GM12878 (cell line): ENCODE data around the gene POMC. TPM values are rescaled to one million over a fixed set of nuclear protein-coding genes. Genes with fewer than 3 reads are reported as not detected.
"Not testable (repeated sequence)": the region's sequence is repeated elsewhere in the genome, so short reads cannot be mapped to it uniquely, and the experiment has no call there.

Source experiments
- ATAC-seq: fragments of 200-7000 bp; cut with Tn5 transposase; 3 replicates; pipeline ENCODE4 v1.9.1; 2020; ENCODE audit warnings: mild to moderate bottlenecking, moderate library complexity
- BruUV-seq: library from RNA; stranded (reverse); fragments of 400-500 nt; replicated peaks from 2 replicates; lab custom pipeline; 2021; lab: Mats Ljungman, UMichigan
- CTCF ChIA-PET: fragments of 300-600 bp; sonication (Branson Sonifier 250); formaldehyde crosslinking; extraction: SDS; loops from one replicate; lab custom pipeline; 2021; ENCODE audit warnings: inconsistent platforms; lab: Yijun Ruan, JAX
- POLR2A ChIA-PET: fragments of 350-600 bp; formaldehyde crosslinking; extraction: SDS; loops from one replicate; lab custom pipeline; 2021; ENCODE audit warnings: inconsistent platforms; lab: Charles Lee
- RAD21 ChIA-PET: fragments of 300-600 bp; sonication (Branson Sonifier 250); formaldehyde crosslinking; loops from one replicate; lab custom pipeline; 2023; ENCODE audit warnings: antibody characterized with exemption; ENCODE audit not compliant: unreplicated experiment; lab: Charles Lee
- SMC1A ChIA-PET: fragments of 300-600 bp; sonication (Branson Sonifier 250); formaldehyde crosslinking; loops from one replicate; lab custom pipeline; 2023; ENCODE audit not compliant: unreplicated experiment, uncharacterized antibody; lab: Charles Lee
- DNase-seq: peaks from one replicate; pipeline ENCODE4 v3.0.0-alpha.2; 2011; ENCODE audit warnings: low read depth, low spot score
- FAIRE-seq: peaks from 3 replicates; lab custom pipeline; 2011; peaks lifted over from hg19 to GRCh38; lab: Jason Lieb, UNC
- H2AFZ ChIP-seq: 2 replicates; pipeline ENCODE4 v1.6.0; 2011; ENCODE audit warnings: low read depth, low read length, control low read depth; ENCODE audit not compliant: control insufficient read depth
- H3K27ac ChIP-seq: 2 replicates; pipeline ENCODE4 v1.5.1; 2011; ENCODE audit warnings: control low read depth; ENCODE audit not compliant: control insufficient read depth, insufficient read depth
- H3K27me3 ChIP-seq, 2 experiments: replicated peaks in 1 of 2; 2 replicates each; pipeline versions ENCODE4 v1.6.0 to v1.6.1; 2011; ENCODE audit warnings: low read length in 1 of 2; ENCODE audit not compliant: control insufficient read depth in 2 of 2, insufficient read depth in 2 of 2
- H3K36me3 ChIP-seq, 2 experiments: 2 replicates each; pipeline ENCODE4 v1.5.1; 2011; ENCODE audit warnings: low read length in 1 of 2; ENCODE audit not compliant: control insufficient read depth in 2 of 2, insufficient read depth in 2 of 2
- H3K4me1 ChIP-seq: 2 replicates; pipeline ENCODE4 v1.6.1; 2011; ENCODE audit warnings: mild to moderate bottlenecking, low read length, moderate library complexity, mixed read lengths; ENCODE audit not compliant: control insufficient read depth, insufficient read depth
- H3K4me2 ChIP-seq: 2 replicates; pipeline ENCODE4 v1.6.0; 2011; ENCODE audit warnings: control low read depth; ENCODE audit not compliant: control insufficient read depth, insufficient read depth
- H3K4me3 ChIP-seq: fragments of 200-600 bp; sonication (generic); 2 replicates; pipeline ENCODE4 v1.5.1; 2016
- H3K79me2 ChIP-seq: 2 replicates; pipeline ENCODE4 v1.6.0; 2011; ENCODE audit warnings: low read length; ENCODE audit not compliant: control insufficient read depth, insufficient read depth
- H3K9ac ChIP-seq: 2 replicates; pipeline ENCODE4 v1.8.0; 2011; ENCODE audit warnings: low read length, control low read depth, mixed read lengths; ENCODE audit not compliant: control insufficient read depth, insufficient read depth
- H3K9me3 ChIP-seq: replicated peaks from 3 replicates; pipeline ENCODE4 v1.5.1; 2011; ENCODE audit warnings: mild to moderate bottlenecking, low read length; ENCODE audit not compliant: control insufficient read depth, insufficient read depth
- H4K20me1 ChIP-seq: 2 replicates; pipeline ENCODE4 v1.6.0; 2011; ENCODE audit not compliant: control insufficient read depth, insufficient read depth
- CTCF ChIP-seq, 3 experiments: IDR thresholded peaks in 2 of 3; conservative IDR thresholded peaks in 1 of 3; 2 replicates each; pipeline ENCODE4 v1.5.1; 2011; ENCODE audit warnings: low read depth in 3 of 3, low read length in 3 of 3, mild to moderate bottlenecking in 3 of 3, control low read depth in 2 of 3, moderate library complexity in 2 of 3, inconsistent platforms in 1 of 3, mixed read lengths in 1 of 3; ENCODE audit not compliant: control insufficient read depth in 2 of 3, insufficient read depth in 1 of 3; ENCODE audit errors: extremely low read depth in 1 of 3
- CUX1 ChIP-seq: IDR thresholded peaks from 2 replicates; pipeline ENCODE4 v1.6.1; 2012; ENCODE audit warnings: improper control_type of control experiment, low read depth, low read length; ENCODE audit not compliant: insufficient replicate concordance
- DPF2 ChIP-seq: fragments of 450-650 bp; IDR thresholded peaks from 2 replicates; pipeline ENCODE4 v1.6.1; 2017; ENCODE audit warnings: mild to moderate bottlenecking
- FOXK2 ChIP-seq: fragments of 450-650 bp; IDR thresholded peaks from 2 replicates; pipeline ENCODE4 v1.6.1; 2017; ENCODE audit warnings: mild to moderate bottlenecking, moderate library complexity
- WGBS: methylation state at CpG from one replicate; pipeline ENCODE4 v1.1.6; 2016; ENCODE audit warnings: low lambda C conversion rate; ENCODE audit not compliant: insufficient replicate concordance, insufficient coverage; ENCODE audit errors: missing lambda C conversion rate; 5-methylcytosine and 5-hydroxymethylcytosine counted together
- in situ Hi-C: fragments of 300-500 bp; cut with MboI; formaldehyde crosslinking; loops from 9 replicates; pipeline ENCODE4 v1.14.3; 2018; ENCODE audit warnings: mixed read lengths
- intact Hi-C: fragments of 100-400 bp; cut with micrococcal nuclease; formaldehyde crosslinking; loops from one replicate; pipeline ENCODE4 v1.14.2; 2022; ENCODE audit not compliant: unreplicated experiment
- polyA plus RNA-seq, 11 experiments: library from polyadenylated mRNA; depleted of rRNA in 4 of 11; unstranded in 6 of 11; stranded (reverse) in 5 of 11; fragments of >200 nt; fragmentation: Nextera tagmentation in 4 of 11; fragmentation: Illumina TruSeq in 1 of 11; extraction: Ambion mirVana in 4 of 11; extraction: Trizol in 1 of 11; gene quantifications; 1 replicate in 1 of 11; 2 replicates in 10 of 11; pipeline versions ENCODE4 v1.2.1 to v1.2.3, GENCODE V29; 2011 to 2016; ENCODE audit warnings: inconsistent platforms in 2 of 11, missing spikeins in 2 of 11, low read depth in 1 of 11
- total RNA-seq, 4 experiments: library from RNA; depleted of rRNA in 3 of 4; stranded (reverse); fragments of >200 nt in 3 of 4; fragmentation: Illumina TruSeq in 1 of 4; extraction: Trizol in 1 of 4; gene quantifications; 2 replicates each; pipeline versions ENCODE4 v1.2.1 to v1.2.3, GENCODE V29; 2013 to 2021
- TF ChIP-seq, protein P1 (sequence below): fragments of 450-650 bp; formaldehyde crosslinking; IDR thresholded peaks from 2 replicates; pipeline ENCODE4 v1.4.0; 2020; ENCODE audit warnings: mild to moderate bottlenecking, moderate library complexity

POMC gene
- total and polyA plus RNA-seq, 10 of the 15 experiments (the other 5 are each of a cell fraction or from before 2014, with no cell fraction given), result 0.05 to 14.7 (median 6.8) TPM; not detected in 1

GRCh38 chr2:25141120-25141519, 27.3 kb downstream of the POMC start (continued):
- no peak for TF ChIP-seq CUX1
- TF ChIP-seq FOXK2, result no peak
- no peak for TF ChIP-seq DPF2
- TF ChIP-seq, protein P1, sequence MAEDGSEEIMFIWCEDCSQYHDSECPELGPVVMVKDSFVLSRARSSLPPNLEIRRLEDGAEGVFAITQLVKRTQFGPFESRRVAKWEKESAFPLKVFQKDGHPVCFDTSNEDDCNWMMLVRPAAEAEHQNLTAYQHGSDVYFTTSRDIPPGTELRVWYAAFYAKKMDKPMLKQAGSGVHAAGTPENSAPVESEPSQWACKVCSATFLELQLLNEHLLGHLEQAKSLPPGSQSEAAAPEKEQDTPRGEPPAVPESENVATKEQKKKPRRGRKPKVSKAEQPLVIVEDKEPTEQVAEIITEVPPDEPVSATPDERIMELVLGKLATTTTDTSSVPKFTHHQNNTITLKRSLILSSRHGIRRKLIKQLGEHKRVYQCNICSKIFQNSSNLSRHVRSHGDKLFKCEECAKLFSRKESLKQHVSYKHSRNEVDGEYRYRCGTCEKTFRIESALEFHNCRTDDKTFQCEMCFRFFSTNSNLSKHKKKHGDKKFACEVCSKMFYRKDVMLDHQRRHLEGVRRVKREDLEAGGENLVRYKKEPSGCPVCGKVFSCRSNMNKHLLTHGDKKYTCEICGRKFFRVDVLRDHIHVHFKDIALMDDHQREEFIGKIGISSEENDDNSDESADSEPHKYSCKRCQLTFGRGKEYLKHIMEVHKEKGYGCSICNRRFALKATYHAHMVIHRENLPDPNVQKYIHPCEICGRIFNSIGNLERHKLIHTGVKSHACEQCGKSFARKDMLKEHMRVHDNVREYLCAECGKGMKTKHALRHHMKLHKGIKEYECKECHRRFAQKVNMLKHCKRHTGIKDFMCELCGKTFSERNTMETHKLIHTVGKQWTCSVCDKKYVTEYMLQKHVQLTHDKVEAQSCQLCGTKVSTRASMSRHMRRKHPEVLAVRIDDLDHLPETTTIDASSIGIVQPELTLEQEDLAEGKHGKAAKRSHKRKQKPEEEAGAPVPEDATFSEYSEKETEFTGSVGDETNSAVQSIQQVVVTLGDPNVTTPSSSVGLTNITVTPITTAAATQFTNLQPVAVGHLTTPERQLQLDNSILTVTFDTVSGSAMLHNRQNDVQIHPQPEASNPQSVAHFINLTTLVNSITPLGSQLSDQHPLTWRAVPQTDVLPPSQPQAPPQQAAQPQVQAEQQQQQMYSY (CRISPR knock-in tag), result no peak
- no peak for TF ChIP-seq CTCF (IDR thresholded peaks at IDR 0.05 in 2 of 3, conservative IDR thresholded peaks at IDR 0.05 in 1 of 3; ENCODE audit: control insufficient read depth in 2 of 3, extremely low read depth in 1 of 3, insufficient read depth in 1 of 3, low read depth in 3 of 3, low read length in 3 of 3)

- ATAC-seq, H3K9me3 ChIP-seq, H4K20me1 ChIP-seq, intact Hi-C loops, H3K79me2 ChIP-seq, H3K27me3 ChIP-seq, DNase-seq, H3K4me3 ChIP-seq, H3K36me3 ChIP-seq, H3K4me2 ChIP-seq, H2AFZ ChIP-seq, FAIRE-seq, in situ Hi-C loops, H3K9ac ChIP-seq, RAD21 ChIA-PET, H3K4me1 ChIP-seq, H3K27ac ChIP-seq, BruUV-seq: not testable (repeated sequence)
- SMC1A ChIA-PET, result interaction anchor here (1.0 kb wide), 1 partner anchor 12 kb away, joined by 4 read pairs; no protein-coding TSS in a partner anchor
- CTCF ChIA-PET, result interaction anchor here (0.6 to 3.7 kb wide), 6 partner anchors 12 to 1321 kb away, joined by 3 to 11 read pairs (median 4); no protein-coding TSS in a partner anchor
- WGBS, result 33% methylated on average over 4 of the region's 4 CpGs
- POLR2A ChIA-PET, result interaction anchor here (0.7 kb wide), 1 partner anchor 26 kb away, joined by 4 read pairs; no protein-coding TSS in a partner anchor
These were observed 27.8 kb downstream of the POMC start for GRCh38 chr2:25140535-25140934.
